GM19372 (cell line): Measurements from ENCODE around the gene TUBAL3.
"Not testable (repeated sequence)": the region's sequence is repeated elsewhere in the genome, so short reads cannot be mapped to it uniquely, and the experiment has no call there.

ENCODE experiments used
- ATAC-seq: cut with Tn5 transposase; IDR thresholded peaks from one replicate; pipeline ENCODE4 v1.9.1; 2021; ENCODE audit warnings: mild to moderate bottlenecking, low read depth, moderate library complexity; ENCODE audit not compliant: unreplicated experiment

Gene TUBAL3

DNA sequence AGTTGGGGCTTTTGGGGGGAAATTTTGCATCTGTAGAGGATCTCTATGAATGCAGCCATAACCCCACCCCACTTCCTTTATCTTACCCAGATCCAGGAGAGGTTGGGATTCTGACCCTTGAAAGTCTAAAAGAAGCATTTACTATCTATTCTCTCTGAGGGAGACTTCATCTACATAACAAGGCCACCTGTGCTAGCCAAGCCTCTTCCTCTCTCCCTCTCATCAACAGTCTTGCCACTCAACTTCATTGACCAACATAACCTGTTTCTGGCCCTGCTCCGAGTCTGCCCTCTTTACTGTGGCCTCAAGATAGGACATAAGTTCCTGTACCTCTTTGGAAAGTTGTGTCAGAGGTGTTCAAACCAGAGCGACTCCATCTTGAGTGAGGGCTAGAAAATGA lies 19.4 kb downstream of the TUBAL3 start:
- ATAC-seq: no peak

DNA sequence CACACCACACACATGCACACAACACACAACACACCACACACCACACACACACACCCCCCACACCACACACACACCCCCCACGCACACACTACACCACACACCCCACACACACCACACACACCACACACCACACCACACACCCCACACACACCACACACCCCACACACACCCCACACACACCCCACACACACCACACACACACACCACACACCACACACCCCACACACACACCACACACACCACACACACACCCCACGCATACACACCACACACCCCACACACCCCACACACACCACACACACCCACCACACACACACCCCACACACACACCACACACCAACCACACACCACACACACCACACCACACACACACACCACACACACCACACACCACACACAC lies 23.4 kb downstream of the TUBAL3 start:
- no peak for ATAC-seq

DNA sequence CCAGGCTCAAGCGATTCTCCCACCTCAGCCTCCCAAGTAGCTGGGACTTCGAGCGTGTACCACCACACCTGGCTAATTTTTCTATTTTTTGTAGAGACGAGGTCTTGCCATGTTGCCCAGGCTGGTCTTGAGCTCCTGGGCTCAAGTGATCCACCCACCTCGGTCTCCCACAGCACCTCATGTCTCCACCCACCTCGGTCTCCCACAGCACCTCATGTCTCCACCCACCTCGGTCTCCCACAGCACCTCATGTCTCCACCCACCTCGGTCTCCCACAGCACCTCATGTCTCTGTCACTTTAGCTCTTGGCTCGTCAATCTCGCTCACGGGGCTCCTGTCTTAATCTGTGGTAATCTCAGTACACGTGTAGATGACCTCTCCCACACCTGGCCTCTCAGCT lies 24.2 kb downstream of the TUBAL3 start:
- not testable (repeated sequence) for ATAC-seq

DNA sequence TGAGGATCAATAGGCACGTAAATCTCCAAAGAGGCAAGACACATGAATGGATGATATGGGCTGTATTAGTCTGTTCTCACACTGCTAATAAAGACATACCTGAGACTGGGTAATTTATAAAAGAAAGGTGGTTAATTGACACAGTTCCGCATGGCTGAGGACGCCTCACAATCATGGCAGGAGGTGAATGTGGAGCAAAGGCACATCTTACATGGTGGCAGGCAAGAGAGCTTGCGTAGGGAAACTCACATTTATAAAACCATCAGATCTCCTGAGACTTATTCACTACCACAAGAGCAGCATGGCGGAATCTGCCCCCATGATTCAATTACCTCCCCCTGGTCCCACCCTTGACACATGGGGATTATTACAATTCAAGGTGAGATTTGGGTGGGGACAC lies 25.4 kb downstream of the TUBAL3 start:
- not testable (repeated sequence) for ATAC-seq

DNA sequence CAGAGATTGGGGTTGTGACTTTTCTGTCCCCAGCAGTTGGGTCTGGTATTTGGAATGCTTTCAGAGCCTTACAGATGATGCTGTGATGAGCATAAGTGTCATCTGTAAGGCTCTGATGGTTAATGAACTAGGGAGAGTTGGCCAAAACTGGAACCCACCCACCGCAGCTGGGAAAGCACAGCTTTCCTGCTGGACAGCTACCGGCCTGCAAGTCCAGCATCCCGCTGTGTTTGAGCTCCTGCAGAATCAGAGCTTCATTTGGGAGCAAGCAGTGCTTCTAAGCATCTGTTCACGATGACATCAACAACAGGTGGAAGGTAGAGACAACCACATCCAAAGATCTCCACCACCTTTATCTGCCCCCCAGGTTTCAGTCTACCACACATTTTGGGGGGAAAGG lies 28.2 kb downstream of the TUBAL3 start:
- ATAC-seq: no peak

DNA sequence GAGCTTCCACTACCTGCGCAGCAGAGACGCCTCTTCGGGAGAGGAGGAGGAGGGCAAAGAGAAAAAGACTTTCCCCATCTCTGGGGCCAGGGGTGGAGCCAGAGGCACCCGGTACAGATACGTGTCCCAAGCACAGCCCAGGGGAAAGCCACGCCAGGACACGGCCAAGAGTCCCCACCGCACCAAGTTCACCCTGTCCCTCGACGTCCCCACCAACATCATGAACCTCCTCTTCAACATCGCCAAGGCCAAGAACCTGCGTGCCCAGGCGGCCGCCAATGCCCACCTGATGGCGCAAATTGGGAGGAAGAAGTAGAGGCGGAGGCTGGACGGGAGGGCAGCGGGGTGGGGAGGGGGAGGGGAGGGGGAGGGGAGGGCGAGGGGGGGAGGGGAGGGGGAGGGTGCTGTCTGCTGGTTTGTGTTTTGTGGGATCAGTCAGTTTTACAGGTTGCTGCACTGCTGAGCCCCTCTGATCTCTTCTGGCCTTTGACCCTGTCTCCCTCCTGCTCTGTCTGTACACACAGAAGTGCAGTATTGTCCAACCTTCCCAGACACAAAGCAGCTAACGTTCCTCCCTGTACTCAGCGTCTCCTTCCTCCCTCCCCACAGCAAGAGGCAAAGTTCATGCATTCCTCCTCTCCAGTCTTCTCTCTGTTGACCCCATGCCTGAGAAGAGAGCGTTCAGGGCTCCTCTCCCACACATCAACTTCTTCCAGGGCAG lies 30.6 kb downstream of the TUBAL3 start:
- ATAC-seq: no peak

DNA sequence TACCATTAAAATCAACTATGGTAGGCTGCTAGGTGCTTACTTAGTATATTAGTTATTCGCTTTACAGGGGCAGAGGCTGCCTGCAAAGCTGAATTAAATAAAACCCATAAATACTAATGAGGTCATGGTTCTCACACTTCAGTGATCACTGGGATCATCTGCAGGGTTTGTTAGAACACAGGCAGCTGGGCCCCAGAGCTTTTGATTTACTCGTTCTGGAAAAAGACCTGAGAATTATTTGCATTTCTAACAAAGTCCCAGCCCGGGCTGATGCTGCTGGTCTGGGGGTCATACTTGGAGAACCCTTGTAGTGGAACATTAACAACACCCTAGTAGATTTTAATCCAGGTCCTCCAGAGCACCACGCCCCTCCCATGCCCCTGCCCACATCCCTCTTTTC lies 31.3 kb downstream of the TUBAL3 start:
- ATAC-seq: no peak

DNA sequence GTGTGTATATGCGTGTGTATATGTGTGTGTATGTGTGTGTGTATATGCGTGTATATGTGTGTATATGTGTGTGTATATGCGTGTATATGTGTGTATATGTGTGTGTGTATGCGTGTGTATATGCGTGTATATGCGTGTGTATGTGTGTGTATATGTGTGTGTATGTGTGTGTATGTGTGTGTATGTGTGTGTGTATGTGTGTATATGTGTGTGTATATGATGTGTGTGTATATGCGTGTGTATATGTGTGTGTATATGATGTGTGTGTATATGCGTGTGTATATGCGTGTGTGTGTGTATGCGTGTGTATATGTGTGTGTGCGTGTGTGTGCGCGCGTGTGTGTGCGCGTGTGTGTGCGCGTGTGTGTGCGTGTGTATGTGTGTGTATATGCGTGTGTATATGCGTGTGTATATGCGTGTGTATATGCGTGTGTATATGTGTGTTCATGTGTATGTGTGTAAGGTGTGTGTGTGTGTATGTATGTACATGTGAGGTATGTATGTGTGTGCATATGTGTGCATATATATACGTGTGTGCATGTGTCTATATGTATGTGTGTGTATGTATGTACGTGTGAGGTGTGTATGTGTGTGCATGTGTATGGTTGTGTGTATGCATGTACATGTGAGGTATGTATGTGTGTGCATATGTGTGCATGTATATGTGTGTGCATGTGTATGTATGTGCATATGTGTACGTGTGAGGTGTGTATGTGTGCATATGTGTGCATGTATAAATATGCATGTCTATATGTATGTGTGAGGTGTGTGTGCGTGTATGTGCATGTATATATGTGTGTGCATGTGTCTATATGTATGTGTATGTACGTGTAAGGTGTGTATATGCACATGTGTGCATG lies 33.9 kb downstream of the TUBAL3 start:
- no peak for ATAC-seq

DNA sequence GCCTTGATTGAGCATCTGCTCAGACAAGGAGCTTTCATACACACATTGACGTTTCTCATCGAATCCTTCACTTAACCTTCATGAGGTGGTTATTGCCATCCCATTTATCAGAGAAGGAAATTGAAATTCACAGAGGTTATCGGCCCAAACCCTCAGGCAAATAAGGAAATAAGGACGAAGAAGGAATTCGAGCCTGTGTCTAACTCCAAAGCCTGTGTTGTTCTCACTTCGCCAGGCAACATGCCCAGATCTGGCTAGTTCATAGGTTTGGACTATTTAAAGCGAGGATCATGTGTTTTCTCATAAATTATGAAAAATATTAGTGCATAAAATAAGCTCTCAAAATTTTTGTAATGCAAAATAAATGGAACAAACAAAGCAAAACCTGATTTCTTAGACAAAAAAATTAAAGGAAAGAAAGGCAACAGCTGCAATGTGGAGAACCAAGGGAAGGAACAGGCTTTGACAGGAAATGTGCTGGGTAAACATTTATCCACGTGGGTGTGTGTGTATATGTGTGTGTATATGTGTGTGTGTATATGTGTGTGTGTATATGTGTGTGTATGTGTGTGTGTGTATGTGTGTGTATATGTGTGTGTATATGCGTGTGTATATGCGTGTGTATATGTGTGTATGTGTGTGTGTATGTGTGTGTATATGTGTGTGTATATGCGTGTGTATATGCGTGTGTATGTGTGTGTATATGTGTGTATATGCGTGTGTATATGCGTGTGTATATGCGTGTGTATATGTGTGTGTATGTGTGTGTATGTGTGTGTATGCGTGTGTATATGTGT lies 35.1 kb downstream of the TUBAL3 start:
- no peak for ATAC-seq

DNA sequence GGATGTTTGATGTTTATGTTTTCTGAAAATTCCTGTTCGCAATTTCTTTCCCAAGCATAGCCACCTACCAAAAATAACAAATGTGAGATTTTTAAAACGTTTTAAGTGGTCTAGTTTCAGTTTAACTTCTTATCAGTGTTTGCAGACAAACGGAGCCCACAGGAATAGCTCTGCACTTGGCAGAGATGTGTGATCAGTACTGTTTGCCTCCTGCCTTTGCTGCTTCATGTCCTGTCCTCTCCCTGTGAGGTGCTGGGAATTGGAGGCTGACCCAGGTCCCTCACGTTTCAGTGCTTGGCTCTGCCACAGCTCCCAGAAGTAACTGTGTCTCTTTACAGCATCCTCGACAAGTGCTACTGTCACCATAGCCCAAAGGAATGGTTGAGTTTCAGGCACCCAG lies 38.7 kb downstream of the TUBAL3 start:
- ATAC-seq: no peak

DNA sequence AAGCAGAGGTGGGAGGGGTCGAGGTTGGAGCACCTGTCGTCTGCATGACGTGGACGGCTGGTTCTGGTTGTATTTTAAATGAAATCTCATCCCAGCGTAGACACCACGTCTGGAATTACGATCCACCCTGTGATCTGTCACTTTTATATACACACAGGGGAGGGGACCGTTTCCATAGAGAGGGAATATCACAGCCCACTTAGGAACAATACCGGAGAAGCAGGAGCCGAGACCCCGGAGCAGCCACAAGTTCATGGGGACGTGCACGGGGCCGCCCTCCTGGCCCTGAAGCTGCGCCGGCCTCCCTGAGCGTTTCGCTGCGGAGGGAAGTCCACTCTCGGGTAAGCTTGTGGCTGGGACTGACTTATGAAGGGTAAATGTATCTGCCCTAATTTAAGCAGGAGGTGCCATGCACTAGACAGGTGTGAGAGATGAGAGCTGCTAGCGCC lies 39.7 kb downstream of the TUBAL3 start, which contains the start of gene UCN3:
Gene UCN3 (plus strand): TSS at position 77 of the 449 bp plus-strand sequence. CDS start 8,755 bp downstream, outside the sequence.
- ATAC-seq: no peak

DNA sequence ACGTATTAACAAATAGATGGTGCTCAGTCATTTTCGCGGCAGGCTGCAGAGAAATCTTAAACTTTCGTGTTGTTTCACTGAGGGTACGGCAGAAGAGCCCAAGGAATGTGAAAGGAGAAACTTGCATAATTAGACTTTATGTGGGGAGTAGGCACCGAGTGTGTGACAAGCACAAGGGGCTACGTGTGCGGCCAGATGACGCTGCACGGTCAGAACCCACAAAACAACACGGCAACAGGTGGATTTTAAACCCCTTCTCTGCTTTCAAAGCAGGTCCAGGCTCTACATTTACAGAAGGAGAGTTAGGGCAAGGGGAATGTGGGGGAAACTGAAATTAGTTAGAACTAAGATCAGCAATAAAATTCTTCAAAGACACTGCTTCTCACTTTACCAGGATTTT lies 40.3 kb downstream of the TUBAL3 start:
- ATAC-seq: no peak

DNA sequence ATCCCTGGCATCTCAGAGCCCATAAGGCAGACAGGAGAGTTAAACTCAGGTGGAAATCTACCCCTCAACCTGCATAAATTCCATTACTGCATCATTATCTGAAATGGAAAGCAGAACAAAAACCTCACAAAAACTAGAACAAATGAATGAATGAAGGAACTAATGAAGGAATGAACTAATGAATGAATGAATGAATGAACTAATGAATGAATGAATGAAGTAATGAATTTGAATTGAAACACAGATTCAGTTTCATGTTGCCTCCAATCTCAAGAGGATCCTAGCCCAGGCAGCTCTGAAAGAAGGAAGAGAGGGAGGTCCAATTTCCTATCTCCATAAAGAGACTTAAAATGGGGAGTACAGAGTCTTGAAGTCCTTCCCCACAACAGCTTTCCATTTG lies 41.8 kb downstream of the TUBAL3 start:
- ATAC-seq: no peak

DNA sequence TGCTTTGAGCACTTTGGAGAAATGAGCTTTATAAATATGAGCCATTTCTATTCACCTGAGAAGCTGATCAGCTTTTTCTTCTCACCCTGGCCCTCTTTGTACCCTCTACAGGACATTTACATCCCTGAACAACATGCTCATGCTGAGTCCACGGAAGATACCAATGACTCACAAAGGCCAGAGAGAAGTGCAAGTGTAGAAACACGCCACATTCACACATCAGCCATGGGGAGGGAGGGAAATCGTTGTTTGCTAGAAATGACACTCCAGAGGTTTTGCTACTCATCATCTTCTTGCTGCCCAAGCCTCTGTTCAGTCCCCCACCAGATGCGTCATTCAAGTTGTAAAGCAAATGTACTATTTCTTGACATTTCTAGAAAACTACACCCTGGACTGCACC lies 42.7 kb downstream of the TUBAL3 start:
- ATAC-seq: no peak

DNA sequence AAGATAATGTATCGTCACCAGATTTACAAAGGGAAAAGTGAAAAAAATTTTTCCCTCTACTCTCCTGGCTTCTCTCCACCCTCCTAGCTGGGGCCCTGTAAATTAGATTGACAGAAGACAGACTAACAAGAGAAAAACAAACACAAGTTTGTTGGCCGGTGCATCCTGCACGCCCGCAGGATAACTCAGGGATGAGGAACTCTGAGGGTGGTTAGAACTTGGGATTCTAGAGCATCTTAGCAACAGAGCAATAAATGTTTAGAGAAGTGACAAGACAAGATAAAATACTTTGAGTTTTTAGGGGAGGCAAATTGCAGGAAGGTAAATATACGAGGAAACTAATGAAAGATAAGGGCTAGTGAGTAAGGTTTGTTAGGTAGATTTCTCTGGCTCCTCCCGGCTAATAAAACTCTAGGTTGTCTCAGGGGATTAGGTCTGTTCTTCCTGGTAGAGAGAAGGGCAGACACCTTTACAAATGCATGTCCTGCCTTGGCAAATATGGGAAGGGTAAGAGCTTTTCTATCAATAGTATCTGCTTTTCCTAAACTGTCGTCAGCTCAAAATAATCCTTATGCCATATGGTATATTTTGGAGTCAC lies 44.2 kb downstream of the TUBAL3 start:
- ATAC-seq: no peak

DNA sequence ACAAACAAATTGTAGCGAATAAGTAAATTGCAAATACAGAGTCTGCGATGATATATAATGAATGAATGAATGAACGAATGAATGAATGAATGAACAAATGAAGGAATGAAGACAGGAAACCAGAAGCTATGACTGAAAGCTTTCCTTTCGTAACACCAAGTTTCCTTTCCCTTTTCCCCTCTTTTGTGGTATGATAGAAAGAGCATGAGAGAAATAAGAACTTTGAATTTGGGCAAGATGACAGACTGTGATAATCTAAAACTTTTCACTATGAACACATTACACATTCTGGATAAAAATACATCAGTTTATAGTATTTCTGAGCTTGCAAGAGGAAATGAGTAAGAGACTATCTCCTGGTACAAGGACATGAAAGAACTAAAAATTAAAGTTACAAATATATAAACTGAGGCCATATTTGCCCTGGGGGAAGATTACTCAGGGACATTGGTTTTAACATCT lies 48.3 kb downstream of the TUBAL3 start:
- ATAC-seq: no peak

DNA sequence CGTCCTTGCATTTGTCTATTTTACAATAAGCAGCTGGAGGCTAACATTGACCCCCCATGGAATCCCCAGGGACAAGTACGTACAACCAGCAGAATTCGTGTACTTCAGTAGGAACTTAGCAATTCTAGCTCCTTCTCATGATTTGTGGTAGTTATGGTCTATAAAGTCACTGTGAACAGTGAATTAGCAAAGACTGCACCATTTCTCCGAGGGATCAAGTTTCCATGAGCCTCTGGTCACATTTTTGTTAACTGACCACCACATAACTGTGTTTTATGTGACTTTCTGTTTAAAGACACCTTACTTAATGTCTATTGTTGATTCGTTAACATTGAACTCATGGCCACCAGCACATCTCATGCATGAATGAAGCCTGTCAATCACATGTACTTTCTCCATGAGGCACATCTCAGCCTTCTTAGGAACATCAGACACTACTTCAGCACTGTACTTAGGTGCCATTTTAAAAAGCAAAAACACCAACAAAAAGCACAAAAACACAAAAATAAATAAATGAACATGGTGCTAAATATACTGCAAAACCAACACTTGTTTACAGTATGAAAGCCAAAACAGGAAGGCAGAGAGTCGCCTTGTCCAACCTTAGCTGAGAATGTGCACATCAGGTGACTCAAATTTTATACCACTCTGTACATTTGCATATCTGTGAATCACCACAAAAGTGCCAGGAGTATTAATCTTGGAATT lies 48.9 kb downstream of the TUBAL3 start:
- no peak for ATAC-seq

DNA sequence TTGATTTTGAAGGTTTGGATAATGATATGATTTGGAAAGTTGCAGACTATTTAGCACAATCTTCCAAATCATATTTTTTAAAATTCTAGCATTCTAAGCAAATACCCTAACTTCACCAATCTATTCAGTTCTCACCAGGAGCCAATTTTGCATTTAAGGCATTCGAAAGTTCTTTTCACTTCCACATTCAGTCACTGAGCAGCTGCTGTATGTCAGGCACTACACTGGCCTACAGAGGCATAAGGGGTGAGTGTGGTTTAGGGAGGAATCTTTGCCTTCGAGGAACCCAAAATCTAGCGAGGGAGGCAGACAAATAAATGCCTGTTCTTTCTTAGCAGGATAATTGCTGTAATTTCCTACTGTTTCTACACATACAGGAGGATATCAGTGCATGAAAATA lies 50.6 kb downstream of the TUBAL3 start:
- ATAC-seq: no peak

DNA sequence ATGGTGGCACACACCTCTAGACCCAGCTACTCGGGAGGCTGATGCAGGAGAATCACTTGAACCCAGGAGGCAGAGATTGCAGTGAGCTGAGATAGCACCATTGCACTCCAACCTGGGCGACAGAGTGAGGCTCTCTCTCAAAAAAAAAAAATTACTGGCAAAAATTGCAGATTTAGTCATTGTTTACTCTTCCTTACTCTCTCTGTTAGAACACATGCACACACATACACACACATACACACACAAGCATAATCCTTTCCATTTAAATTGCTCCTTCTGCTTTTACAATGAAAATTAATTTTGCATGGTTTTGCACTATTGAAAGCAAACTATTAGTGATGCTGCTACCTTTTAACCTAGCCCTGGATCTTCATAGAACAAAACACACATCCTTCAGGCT lies 55.3 kb downstream of the TUBAL3 start:
- no peak for ATAC-seq

DNA sequence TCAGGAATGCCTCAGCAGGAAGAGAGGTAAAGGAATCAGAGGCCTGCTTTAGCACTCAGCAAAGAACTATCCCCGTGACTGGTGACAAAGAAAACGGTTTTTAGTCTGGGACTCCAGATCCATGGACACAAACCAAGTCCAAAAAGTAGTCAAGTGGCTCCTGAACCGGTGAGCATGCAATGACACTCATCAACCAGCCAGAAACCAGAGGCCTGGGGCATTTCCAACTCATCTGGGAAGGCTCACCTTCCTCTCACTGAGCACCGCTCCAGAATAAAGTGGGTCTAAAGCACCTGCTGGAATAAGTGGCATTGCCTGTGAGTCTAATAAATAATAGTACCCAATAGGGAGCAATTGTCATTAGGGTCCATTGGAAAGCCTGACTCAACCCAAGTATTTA lies 57.7 kb downstream of the TUBAL3 start:
- ATAC-seq: no peak
